K562 (cell line): ENCODE results near the gene HSPB2. TPM values are rescaled to one million over a fixed set of nuclear protein-coding genes. Genes with fewer than 3 reads are reported as not detected.

ENCODE experiments used
- BDP1 ChIP-seq: IDR thresholded peaks from 3 replicates; pipeline ENCODE4 v1.6.1; 2011; ENCODE audit not compliant: insufficient read length, insufficient read depth
- CREB3L1 ChIP-seq: fragments of 450-650 bp; IDR thresholded peaks from 2 replicates; pipeline ENCODE4 v1.6.1; 2014; ENCODE audit warnings: low read depth, mild to moderate bottlenecking, moderate library complexity, borderline replicate concordance
- GABPA ChIP-seq: fragments of 200-800 bp; sonication (Bioruptor generic); conservative IDR thresholded peaks from 2 replicates; pipeline ENCODE4 v1.6.1; 2016; ENCODE audit warnings: low read depth, missing genetic modification characterization, missing compliant biosample characterization
- KLF1 ChIP-seq: fragments of 450-650 bp; IDR thresholded peaks from 2 replicates; pipeline ENCODE4 v1.6.1; 2016; ENCODE audit warnings: missing genetic modification characterization, missing compliant biosample characterization
- MBD2 ChIP-seq: sonication (generic); IDR thresholded peaks from 2 replicates; pipeline ENCODE4 v1.6.1; 2016; ENCODE audit warnings: low read depth, borderline replicate concordance
- MLX ChIP-seq, 2 experiments: fragments of 450-650 bp in 1 of 2; sonication (generic) in 1 of 2; formaldehyde crosslinking; conservative IDR thresholded peaks; 2 replicates each; pipeline versions ENCODE4 v1.4.0 to v1.8.1; 2020 to 2022; ENCODE audit warnings: mild to moderate bottlenecking in 1 of 2, missing genetic modification reagents in 1 of 2
- PCBP1 ChIP-seq: fragments of 200-400 bp; formaldehyde crosslinking; IDR thresholded peaks from 2 replicates; pipeline ENCODE4 v1.6.1; 2018; ENCODE audit warnings: mild to moderate bottlenecking, low read depth, low read length; ENCODE audit not compliant: poor library complexity, severe bottlenecking
- RFX7 ChIP-seq: fragments of 250-450 bp; sonication (Bioruptor Pico); IDR thresholded peaks from 2 replicates; pipeline ENCODE4 v1.5.1; 2021; ENCODE audit warnings: mild to moderate bottlenecking
- SIX5 ChIP-seq, 2 experiments: IDR thresholded peaks; 2 replicates each; pipeline ENCODE4 v1.6.1; 2011; ENCODE audit warnings: low read length in 2 of 2, borderline replicate concordance in 1 of 2, low read depth in 1 of 2, mild to moderate bottlenecking in 1 of 2, moderate library complexity in 1 of 2; ENCODE audit not compliant: insufficient read depth in 1 of 2
- STAT5A ChIP-seq: IDR thresholded peaks from 2 replicates; pipeline ENCODE4 v1.6.1; 2012; ENCODE audit warnings: low read length, inconsistent platforms, borderline replicate concordance
- TEAD4 ChIP-seq, 2 experiments: sonication (generic) in 1 of 2; formaldehyde crosslinking in 1 of 2; IDR thresholded peaks; 2 replicates each; pipeline versions ENCODE4 v1.6.1 to v1.8.0; 2012 to 2022; ENCODE audit warnings: borderline replicate concordance in 1 of 2, inconsistent platforms in 1 of 2, low read length in 1 of 2, mild to moderate bottlenecking in 1 of 2, missing genetic modification reagents in 1 of 2
- ZBTB43 ChIP-seq: sonication (generic); formaldehyde crosslinking; IDR thresholded peaks from 2 replicates; pipeline ENCODE4 v1.8.0; 2023; ENCODE audit warnings: mild to moderate bottlenecking, missing genetic modification reagents
- ZNF175 ChIP-seq: fragments of 200-800 bp; sonication (Bioruptor generic); IDR thresholded peaks from 2 replicates; pipeline ENCODE4 v1.6.1; 2016; ENCODE audit warnings: low read depth, mild to moderate bottlenecking, missing genetic modification characterization, missing compliant biosample characterization
- ZNF354B ChIP-seq: fragments of 250-450 bp; sonication (Bioruptor Pico); IDR thresholded peaks from 2 replicates; pipeline ENCODE4 v1.4.0; 2020
- polyA plus RNA-seq, 8 experiments: library from polyadenylated mRNA; depleted of rRNA in 4 of 8; stranded (reverse) in 5 of 8; unstranded in 3 of 8; fragments of >200 nt; fragmentation: Nextera tagmentation in 2 of 8; fragmentation: Illumina TruSeq in 1 of 8; extraction: Ambion mirVana in 2 of 8; extraction: Trizol in 1 of 8; gene quantifications; 2 replicates each; pipeline versions ENCODE4 v1.2.1 to v1.2.3, GENCODE V29; 2011 to 2014; ENCODE audit warnings: inconsistent platforms in 1 of 8, missing spikeins in 1 of 8
- total RNA-seq, 7 experiments: library from RNA; depleted of rRNA in 6 of 7; stranded (reverse); fragments of >200 nt in 6 of 7; fragmentation: Illumina TruSeq in 2 of 7; extraction: Trizol in 2 of 7; gene quantifications; 2 replicates each; pipeline versions ENCODE4 v1.2.1 to v1.2.3, GENCODE V29; 2011 to 2021; ENCODE audit warnings: low replicate concordance in 1 of 7

The HSPB2 gene
- total and polyA plus RNA-seq, 9 of the 15 experiments (the other 6 are each of a cell fraction or from before 2014, with no cell fraction given): 0.06 to 0.35 (median 0.11) TPM; not detected in 5

GRCh38 chr11:111926505-111927391 lies 14.2 kb downstream of the HSPB2 start (continued):
- TF ChIP-seq SIX5 (IDR thresholded peaks at IDR 0.05; ENCODE audit: borderline replicate concordance in 1 of 2, insufficient read depth in 1 of 2, low read depth in 1 of 2, low read length in 2 of 2) (no peak), KLF1 (no peak), TEAD4 (IDR thresholded peaks at IDR 0.05; ENCODE audit: low read length) (peak; percentile 36; the same call in 1 of the 2 replicates), TEAD4 (CRISPR knock-in tag; IDR thresholded peaks at IDR 0.05; ENCODE audit: borderline replicate concordance) (no peak), ZBTB43 (CRISPR knock-in tag) (no peak), MBD2 (0 out of 2 replicates have a peak, but pooled peaks have one; percentile 30), GABPA (tag) (peak; percentile 68), RFX7 (CRISPR knock-in tag) (no peak), CREB3L1 (0 out of 2 replicates have a peak, but pooled peaks have one; percentile 24), ZNF175 (no peak), MLX (CRISPR knock-in tag; conservative IDR thresholded peaks at IDR 0.05) (0 out of 4 replicates have a peak, but pooled peaks of 1 of the 2 experiments have one; percentile 56), ZNF354B (CRISPR knock-in tag) (no peak), STAT5A (no peak), BDP1 (no peak), PCBP1 (no peak)
